ENCODE results near the gene UPK3A.
A peak's percentile ranks its signal among the peaks of the same experiment; 100 is the strongest.
"Not testable (repeated sequence)": the region's sequence is repeated elsewhere in the genome, so short reads cannot be mapped to it uniquely, and the experiment has no call there.

The UPK3A gene

DNA sequence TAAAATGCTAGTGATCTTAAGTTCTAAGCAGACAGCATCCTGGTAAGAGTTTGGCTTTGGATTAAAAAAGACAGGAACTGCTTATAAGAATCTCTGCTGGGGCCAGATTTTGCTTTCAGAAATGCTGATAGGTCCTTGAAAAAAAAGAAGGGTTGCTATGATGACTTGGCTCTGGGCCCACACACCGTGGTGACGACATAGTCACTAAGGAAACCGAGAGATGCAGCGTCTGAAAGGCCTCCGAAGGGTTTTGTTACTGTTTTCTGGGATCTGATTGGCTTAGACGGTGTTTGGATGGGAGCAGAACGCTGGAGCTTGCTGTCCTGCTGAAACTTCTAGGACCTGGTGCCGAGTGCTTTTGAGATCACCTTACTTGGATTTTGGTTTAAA lies 33.4 kb downstream of the UPK3A start:
- H3K9ac ChIP-seq (ENCODE audit: low read depth in 1 of 2, low read length in 2 of 2): peak overlapping the region; percentile 27 to 48
- peaks cover 10 to 18% of the 10 kb centered on the region in 2 donors for H3K36me3 ChIP-seq (ENCODE audit: control insufficient read depth in 2 of 2, insufficient read depth in 2 of 2, low read length in 2 of 2)
- H3K4me3 ChIP-seq (ENCODE audit: low read length in 2 of 2): peak overlapping the region in 1 of 2 donors; percentile 10
- H3K4me1 ChIP-seq (ENCODE audit: control insufficient read depth in 2 of 2, insufficient read depth in 2 of 2, low read length in 2 of 2): peaks cover 19 to 35% of the 10 kb centered on the region in 2 donors
- H3K27ac ChIP-seq (ENCODE audit: low read depth in 2 of 2, low read length in 2 of 2): peak overlapping the region; percentile 79 to 87
- H3K9me3 ChIP-seq (ENCODE audit: control insufficient read depth in 2 of 2, low read length in 2 of 2): no peaks in the 10 kb centered on the region
- no peaks in the 10 kb centered on the region for H3K27me3 ChIP-seq (ENCODE audit: control insufficient read depth in 2 of 2, insufficient read depth in 2 of 2, low read length in 2 of 2)

DNA sequence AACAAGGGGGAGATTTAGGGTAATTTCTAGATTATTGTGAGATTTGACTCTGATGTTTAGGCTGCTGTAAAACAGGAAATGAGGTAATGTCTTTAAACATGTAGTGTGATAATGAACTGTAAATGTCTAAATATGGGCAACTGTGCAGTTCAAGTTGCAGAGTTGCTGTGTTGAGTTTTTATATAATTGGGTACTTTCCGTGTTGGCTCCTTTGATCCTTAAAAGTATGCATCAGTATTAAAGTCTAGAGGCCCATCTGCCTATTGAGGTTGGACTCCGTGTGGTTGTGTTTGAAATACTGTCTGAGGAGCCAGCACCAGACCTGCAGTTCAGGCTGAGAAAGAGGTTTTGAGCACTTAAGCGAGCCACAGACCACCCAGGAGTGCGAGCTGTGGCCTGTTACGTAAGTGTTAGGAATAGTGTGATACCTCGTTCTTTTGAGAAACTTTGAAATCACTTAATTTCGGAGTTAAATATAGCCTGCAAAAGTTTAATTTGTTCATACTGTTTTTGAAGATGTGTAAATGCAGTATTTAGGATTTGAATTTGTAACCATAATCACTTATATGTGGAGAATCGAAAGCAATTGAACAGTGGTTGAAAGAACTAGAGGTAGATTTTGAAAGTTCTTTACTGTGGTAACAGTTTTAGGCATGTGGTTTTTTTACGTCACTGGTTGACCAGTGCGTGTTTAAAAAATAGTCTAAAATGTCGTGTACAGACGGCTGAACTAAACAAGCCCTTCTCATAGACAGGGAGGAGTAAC lies 34.0 kb downstream of the UPK3A start:
- peak overlapping the region; percentile 48 to 56 for H3K9ac ChIP-seq (ENCODE audit: low read depth in 1 of 2, low read length in 2 of 2)

DNA sequence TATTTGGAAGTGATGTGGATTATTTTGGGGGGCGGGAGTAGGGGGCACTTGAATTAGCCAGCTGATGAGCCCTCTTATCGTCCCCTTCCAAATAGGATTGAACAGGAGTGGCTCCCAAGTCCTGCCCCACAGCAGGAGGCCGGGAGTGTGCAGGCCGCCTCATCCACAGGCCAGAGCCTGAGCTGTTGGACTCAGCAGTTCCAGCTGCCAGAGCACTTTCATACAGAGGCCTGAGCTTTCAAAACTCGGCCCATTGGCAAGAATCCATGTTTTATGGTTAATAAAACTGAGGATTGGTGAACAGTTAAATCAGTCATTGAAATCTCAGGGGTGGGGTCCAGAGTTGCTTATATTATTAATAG lies 34.6 kb downstream of the UPK3A start:
- H3K27me3 ChIP-seq (ENCODE audit: control insufficient read depth in 2 of 2, insufficient read depth in 2 of 2, low read length in 2 of 2): no peaks in the 10 kb centered on the region
- H3K36me3 ChIP-seq (ENCODE audit: control insufficient read depth in 2 of 2, insufficient read depth in 2 of 2, low read length in 2 of 2): peaks cover 21 to 29% of the 10 kb centered on the region in 2 donors
- peak overlapping the region; percentile 79 to 87 for H3K27ac ChIP-seq (ENCODE audit: low read depth in 2 of 2, low read length in 2 of 2)
- H3K4me1 ChIP-seq (ENCODE audit: control insufficient read depth in 2 of 2, insufficient read depth in 2 of 2, low read length in 2 of 2): peaks cover 19 to 30% of the 10 kb centered on the region in 2 donors
- no peak overlapping the region for H3K4me3 ChIP-seq (ENCODE audit: low read length in 2 of 2)
- H3K9me3 ChIP-seq (ENCODE audit: control insufficient read depth in 2 of 2, low read length in 2 of 2): no peaks in the 10 kb centered on the region
- peak overlapping the region; percentile 45 to 56 for H3K9ac ChIP-seq (ENCODE audit: low read depth in 1 of 2, low read length in 2 of 2)

More for the DNA sequence above, 34.0 kb downstream of the UPK3A start:
- Histone ChIP-seq H3K4me3 (ENCODE audit: low read length in 2 of 2) (no peak overlapping the region), H3K9me3 (ENCODE audit: control insufficient read depth in 2 of 2, low read length in 2 of 2) (no peaks in the 10 kb centered on the region), H3K36me3 (ENCODE audit: control insufficient read depth in 2 of 2, insufficient read depth in 2 of 2, low read length in 2 of 2) (peaks cover 15 to 23% of the 10 kb centered on the region in 2 donors), H3K27ac (ENCODE audit: low read depth in 2 of 2, low read length in 2 of 2) (peak overlapping the region; percentile 79 to 87), H3K27me3 (ENCODE audit: control insufficient read depth in 2 of 2, insufficient read depth in 2 of 2, low read length in 2 of 2) (no peaks in the 10 kb centered on the region), H3K4me1 (ENCODE audit: control insufficient read depth in 2 of 2, insufficient read depth in 2 of 2, low read length in 2 of 2) (peaks cover 19 to 35% of the 10 kb centered on the region in 2 donors)

DNA sequence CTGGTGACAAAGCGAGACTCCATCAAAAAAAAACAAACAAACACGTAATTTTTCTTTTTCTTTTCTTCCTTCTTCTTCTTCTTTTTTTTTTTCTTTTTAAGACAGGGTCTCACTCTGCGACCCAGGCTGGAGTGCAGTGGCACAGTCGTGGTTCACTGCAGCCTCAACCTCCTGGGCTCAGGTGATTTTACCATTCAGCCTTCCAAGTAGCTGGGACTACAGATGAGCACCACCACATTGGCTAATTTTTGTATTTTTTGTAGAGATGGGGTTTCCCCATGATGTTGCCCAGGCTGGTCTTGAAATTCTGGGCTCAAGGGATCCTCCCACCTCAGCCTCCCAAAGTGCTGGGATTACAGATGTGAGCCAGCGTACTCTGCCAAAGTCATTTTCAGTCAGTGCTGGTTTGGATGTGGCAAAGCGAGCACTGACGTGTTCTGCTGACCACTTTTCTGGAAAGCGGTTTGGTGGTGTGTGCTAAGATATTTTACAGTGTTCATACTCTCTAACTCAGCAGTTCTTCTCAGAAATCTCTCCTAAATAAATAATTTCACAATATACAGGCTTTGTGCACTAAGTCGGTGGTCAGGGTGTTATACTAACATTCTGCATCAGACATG lies 35.7 kb downstream of the UPK3A start:
- Histone ChIP-seq H3K36me3 (ENCODE audit: control insufficient read depth in 2 of 2, insufficient read depth in 2 of 2, low read length in 2 of 2) (peaks cover 29 to 37% of the 10 kb centered on the region in 2 donors), H3K9me3 (ENCODE audit: control insufficient read depth in 2 of 2, low read length in 2 of 2) (no peaks in the 10 kb centered on the region), H3K9ac (ENCODE audit: low read depth in 1 of 2, low read length in 2 of 2) (no peak overlapping the region), H3K4me3 (ENCODE audit: low read length in 2 of 2) (no peak overlapping the region), H3K27me3 (ENCODE audit: control insufficient read depth in 2 of 2, insufficient read depth in 2 of 2, low read length in 2 of 2) (no peaks in the 10 kb centered on the region), H3K4me1 (ENCODE audit: control insufficient read depth in 2 of 2, insufficient read depth in 2 of 2, low read length in 2 of 2) (peaks cover 19 to 24% of the 10 kb centered on the region in 2 donors), H3K27ac (ENCODE audit: low read depth in 2 of 2, low read length in 2 of 2) (peak overlapping the region; percentile 52 to 87)

DNA sequence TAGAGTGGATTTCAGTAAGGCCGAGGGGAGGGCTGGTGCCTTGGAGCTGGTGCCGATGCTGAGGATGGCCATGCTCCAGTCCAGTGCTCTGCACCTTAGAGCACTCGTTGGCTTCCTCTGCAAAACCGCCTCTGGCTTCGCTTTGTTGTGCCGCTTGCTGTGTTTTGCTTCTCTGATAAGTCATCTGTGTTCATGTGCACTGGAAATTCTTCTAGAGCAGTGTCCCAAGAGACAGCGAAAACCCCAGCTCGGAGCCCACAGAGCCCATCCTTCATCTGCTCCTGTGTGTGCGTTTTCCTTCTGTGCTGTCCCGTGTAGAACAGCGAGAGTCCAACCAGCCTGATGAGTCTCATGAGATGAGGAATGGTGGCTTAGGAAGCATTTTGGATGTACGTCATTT lies 37.1 kb downstream of the UPK3A start:
- Histone ChIP-seq H3K9me3 (ENCODE audit: control insufficient read depth in 2 of 2, low read length in 2 of 2) (no peaks in the 10 kb centered on the region), H3K9ac (ENCODE audit: low read depth in 1 of 2, low read length in 2 of 2) (no peak overlapping the region), H3K4me3 (ENCODE audit: low read length in 2 of 2) (no peak overlapping the region), H3K27ac (ENCODE audit: low read depth in 2 of 2, low read length in 2 of 2) (no peak overlapping the region), H3K36me3 (ENCODE audit: control insufficient read depth in 2 of 2, insufficient read depth in 2 of 2, low read length in 2 of 2) (peaks cover 29 to 42% of the 10 kb centered on the region in 2 donors), H3K27me3 (ENCODE audit: control insufficient read depth in 2 of 2, insufficient read depth in 2 of 2, low read length in 2 of 2) (no peaks in the 10 kb centered on the region), H3K4me1 (ENCODE audit: control insufficient read depth in 2 of 2, insufficient read depth in 2 of 2, low read length in 2 of 2) (peaks cover 14 to 24% of the 10 kb centered on the region in 2 donors)

DNA sequence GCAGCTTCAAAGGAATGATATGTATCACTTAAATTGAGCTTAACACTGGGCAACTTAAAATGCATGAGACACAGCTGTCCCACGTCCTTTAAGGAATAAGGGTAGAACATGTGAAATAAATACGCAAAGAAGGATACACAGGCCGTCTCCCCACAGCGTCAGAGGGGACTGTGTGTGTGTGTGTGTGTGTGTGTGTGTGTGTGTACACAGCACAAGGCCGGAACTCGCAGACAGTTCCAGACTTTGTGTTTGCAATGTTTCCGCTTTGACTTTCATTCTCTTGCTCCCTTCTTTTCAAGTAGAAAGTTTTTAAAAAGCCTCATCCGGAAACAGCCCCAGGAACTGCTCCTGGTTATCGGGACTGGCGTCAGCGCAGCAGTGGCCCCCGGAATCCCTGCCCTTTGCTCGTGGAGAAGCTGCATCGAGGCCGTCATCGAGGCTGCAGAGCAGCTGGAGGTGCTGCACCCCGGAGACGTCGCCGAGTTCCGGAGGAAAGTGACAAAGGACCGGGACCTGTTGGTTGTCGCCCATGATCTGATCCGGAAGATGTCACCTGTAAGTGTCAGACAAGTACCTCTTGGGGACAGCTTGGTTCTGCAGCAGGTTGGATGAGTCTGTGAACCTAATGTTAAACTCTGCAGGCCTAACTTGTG lies 38.2 kb downstream of the UPK3A start:
- Histone ChIP-seq H3K9me3 (ENCODE audit: control insufficient read depth in 2 of 2, low read length in 2 of 2) (no peaks in the 10 kb centered on the region), H3K36me3 (ENCODE audit: control insufficient read depth in 2 of 2, insufficient read depth in 2 of 2, low read length in 2 of 2) (peaks cover 36 to 51% of the 10 kb centered on the region in 2 donors), H3K4me3 (ENCODE audit: low read length in 2 of 2) (no peak overlapping the region), H3K27ac (ENCODE audit: low read depth in 2 of 2, low read length in 2 of 2) (no peak overlapping the region), H3K4me1 (ENCODE audit: control insufficient read depth in 2 of 2, insufficient read depth in 2 of 2, low read length in 2 of 2) (peaks cover 6 to 17% of the 10 kb centered on the region in 2 donors), H3K9ac (ENCODE audit: low read depth in 1 of 2, low read length in 2 of 2) (no peak overlapping the region), H3K27me3 (ENCODE audit: control insufficient read depth in 2 of 2, insufficient read depth in 2 of 2, low read length in 2 of 2) (no peaks in the 10 kb centered on the region)

DNA sequence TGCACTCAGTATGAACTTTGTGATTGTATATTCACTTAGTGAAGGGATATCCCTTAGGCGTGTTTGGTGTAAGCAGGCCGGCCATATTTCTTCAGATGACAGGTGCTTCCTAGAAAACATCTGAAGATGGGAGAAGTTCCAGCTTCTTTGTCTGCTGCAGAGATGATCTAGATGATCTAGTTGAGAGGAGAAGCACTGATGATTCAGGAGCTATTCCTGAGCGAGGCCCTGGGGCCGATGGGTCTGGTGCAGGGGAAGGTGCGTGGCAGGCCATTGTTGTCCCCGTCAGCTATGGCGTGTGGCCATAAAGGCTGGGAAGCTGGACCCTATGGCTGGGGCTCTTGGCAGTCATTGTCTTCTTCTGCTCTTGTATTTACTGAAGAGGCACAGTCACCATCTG lies 38.9 kb downstream of the UPK3A start:
- Histone ChIP-seq H3K4me1 (ENCODE audit: control insufficient read depth in 2 of 2, insufficient read depth in 2 of 2, low read length in 2 of 2) (peaks cover 5 to 10% of the 10 kb centered on the region in 2 donors), H3K27me3 (ENCODE audit: control insufficient read depth in 2 of 2, insufficient read depth in 2 of 2, low read length in 2 of 2) (no peaks in the 10 kb centered on the region), H3K27ac (ENCODE audit: low read depth in 2 of 2, low read length in 2 of 2) (no peak overlapping the region), H3K36me3 (ENCODE audit: control insufficient read depth in 2 of 2, insufficient read depth in 2 of 2, low read length in 2 of 2) (peaks cover 37 to 52% of the 10 kb centered on the region in 2 donors), H3K9ac (ENCODE audit: low read depth in 1 of 2, low read length in 2 of 2) (no peak overlapping the region), H3K9me3 (ENCODE audit: control insufficient read depth in 2 of 2, low read length in 2 of 2) (no peaks in the 10 kb centered on the region), H3K4me3 (ENCODE audit: low read length in 2 of 2) (no peak overlapping the region)

DNA sequence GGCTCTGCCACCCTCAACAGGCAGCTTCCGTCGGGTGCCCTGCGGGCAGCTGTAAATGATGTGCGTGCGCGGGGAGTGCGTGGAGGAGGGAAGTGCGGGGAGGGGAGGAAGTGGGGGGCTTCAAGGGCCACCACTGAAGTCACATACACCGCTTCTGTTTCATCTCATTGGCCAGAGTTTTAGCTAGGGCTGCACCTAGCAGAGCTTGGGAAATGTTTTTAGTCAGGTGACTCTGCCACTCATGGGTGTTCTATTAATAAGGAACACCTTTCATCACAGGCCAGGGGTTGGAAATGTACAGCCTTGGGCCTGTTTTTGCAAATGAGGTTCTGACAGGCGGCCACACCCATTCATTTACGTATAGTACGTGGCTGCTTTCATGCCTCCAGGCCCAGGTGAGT lies 39.6 kb downstream of the UPK3A start:
- peaks cover 4 to 6% of the 10 kb centered on the region in 2 donors for H3K4me1 ChIP-seq (ENCODE audit: control insufficient read depth in 2 of 2, insufficient read depth in 2 of 2, low read length in 2 of 2)
- no peaks in the 10 kb centered on the region for H3K27me3 ChIP-seq (ENCODE audit: control insufficient read depth in 2 of 2, insufficient read depth in 2 of 2, low read length in 2 of 2)
- H3K36me3 ChIP-seq (ENCODE audit: control insufficient read depth in 2 of 2, insufficient read depth in 2 of 2, low read length in 2 of 2): peaks cover 42 to 52% of the 10 kb centered on the region in 2 donors
- no peak overlapping the region for H3K9ac ChIP-seq (ENCODE audit: low read depth in 1 of 2, low read length in 2 of 2)
- no peak overlapping the region for H3K27ac ChIP-seq (ENCODE audit: low read depth in 2 of 2, low read length in 2 of 2)
- H3K9me3 ChIP-seq (ENCODE audit: control insufficient read depth in 2 of 2, low read length in 2 of 2): no peaks in the 10 kb centered on the region
- no peak overlapping the region for H3K4me3 ChIP-seq (ENCODE audit: low read length in 2 of 2)

DNA sequence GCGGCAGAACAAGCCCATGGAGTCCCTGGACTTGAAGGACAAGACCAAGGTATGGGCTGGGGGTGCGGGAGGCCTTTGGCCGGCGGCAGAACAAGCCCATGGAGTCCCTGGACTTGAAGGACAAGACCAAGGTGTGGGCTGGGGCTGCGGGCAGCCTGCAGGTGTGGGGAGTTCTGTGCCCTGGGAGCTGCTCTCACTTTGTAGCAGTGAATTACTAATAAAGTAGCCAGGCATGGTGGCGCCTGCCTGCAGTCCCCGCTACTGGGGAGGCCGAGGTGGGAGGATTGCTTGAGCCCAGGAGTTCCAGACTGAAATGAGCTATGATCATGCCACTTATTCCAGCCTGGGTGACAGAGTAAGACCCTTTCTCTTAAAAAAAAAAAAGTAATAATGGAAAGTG lies 43.5 kb downstream of the UPK3A start:
- not testable (repeated sequence) for H3K4me3 ChIP-seq (ENCODE audit: low read length in 2 of 2); H3K9me3 ChIP-seq (ENCODE audit: control insufficient read depth in 2 of 2, low read length in 2 of 2); H3K9ac ChIP-seq (ENCODE audit: low read depth in 1 of 2, low read length in 2 of 2); H3K27ac ChIP-seq (ENCODE audit: low read depth in 2 of 2, low read length in 2 of 2); H3K4me1 ChIP-seq (ENCODE audit: control insufficient read depth in 2 of 2, insufficient read depth in 2 of 2, low read length in 2 of 2); H3K27me3 ChIP-seq (ENCODE audit: control insufficient read depth in 2 of 2, insufficient read depth in 2 of 2, low read length in 2 of 2)
- peaks cover 55 to 58% of the 10 kb centered on the region in 2 donors for H3K36me3 ChIP-seq (ENCODE audit: control insufficient read depth in 2 of 2, insufficient read depth in 2 of 2, low read length in 2 of 2)
